NCI-H146 treated with DMSO at 0.1 percent for 48 hours (cell line): Measurements from ENCODE around the gene RASL10B.
"Not testable (repeated sequence)": the region's sequence is repeated elsewhere in the genome, so short reads cannot be mapped to it uniquely, and the experiment has no call there.

ENCODE experiments used
- DNase-seq: peaks from one replicate; lab custom pipeline; 2025; ENCODE audit not compliant: unreplicated experiment; lab: John Stamatoyannopoulos, UW

The RASL10B gene

DNA sequence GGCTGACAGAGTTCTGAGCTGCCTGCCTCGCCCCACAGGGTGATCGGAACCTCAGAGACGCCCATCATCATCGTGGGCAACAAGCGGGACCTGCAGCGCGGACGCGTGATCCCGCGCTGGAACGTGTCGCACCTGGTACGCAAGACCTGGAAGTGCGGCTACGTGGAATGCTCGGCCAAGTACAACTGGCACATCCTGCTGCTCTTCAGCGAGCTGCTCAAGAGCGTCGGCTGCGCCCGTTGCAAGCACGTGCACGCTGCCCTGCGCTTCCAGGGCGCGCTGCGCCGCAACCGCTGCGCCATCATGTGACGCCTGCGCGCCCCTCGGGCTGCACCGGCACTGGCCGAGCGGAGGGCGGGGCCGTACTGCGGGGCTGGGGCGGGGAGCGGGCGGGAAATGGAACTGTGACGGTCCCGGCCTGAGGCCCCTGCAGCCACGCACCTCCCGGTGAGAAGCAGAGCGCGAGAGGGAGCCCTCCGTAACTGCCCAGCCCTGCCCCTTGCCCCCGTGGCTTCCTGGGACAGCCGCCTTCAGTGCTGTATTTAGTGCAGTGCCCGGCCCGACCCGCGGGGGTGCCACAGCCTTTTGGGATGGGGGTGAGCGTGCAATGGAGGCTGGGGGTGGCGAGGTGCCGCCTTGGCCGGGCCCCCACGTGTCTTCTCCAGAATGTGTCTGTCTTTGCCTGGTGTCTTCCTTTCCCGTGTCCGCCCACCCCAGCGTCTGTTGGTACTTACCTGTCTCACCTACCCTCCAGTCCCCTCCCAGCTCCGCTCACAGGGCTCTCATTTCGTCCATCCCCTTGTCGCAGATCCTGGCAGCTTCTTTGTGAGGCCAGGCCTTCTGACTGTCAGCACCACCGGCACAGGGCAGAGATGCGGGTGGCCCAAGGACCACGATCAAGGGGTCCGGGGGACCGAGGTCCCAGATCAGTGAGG is 9.8 kb downstream of the RASL10B start:
- DNase-seq = no peak

DNA sequence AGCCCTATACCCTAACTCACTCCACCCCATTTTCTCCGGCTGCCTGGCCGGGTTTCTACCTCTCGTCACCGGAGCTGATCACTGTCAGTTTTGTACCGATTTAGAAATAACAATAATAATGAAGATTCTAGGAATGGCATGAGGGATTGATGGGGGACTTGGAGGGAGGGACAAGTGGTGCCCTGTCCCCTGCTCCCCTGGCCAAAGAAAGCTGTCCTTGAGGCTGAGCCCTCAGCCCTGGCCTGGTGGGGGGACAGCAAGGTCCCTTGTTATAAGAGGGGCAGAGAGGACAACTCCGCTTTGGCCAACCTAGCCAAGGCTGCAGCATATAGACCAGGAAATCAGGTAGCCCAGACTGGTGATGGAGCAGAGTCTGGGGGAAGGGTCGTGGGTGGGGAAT is 11.1 kb downstream of the RASL10B start:
- DNase-seq = no peak

GRCh38 chr17:35742896-35743477 is 11.5 kb downstream of the RASL10B start:
- no peak for DNase-seq

- no peak for DNase-seq
Observed at GRCh38 chr17:35743626-35744328, 12.3 kb downstream of the RASL10B start.

- DNase-seq = no peak
Observed at GRCh38 chr17:35744830-35745229, 13.4 kb downstream of the RASL10B start.

DNA sequence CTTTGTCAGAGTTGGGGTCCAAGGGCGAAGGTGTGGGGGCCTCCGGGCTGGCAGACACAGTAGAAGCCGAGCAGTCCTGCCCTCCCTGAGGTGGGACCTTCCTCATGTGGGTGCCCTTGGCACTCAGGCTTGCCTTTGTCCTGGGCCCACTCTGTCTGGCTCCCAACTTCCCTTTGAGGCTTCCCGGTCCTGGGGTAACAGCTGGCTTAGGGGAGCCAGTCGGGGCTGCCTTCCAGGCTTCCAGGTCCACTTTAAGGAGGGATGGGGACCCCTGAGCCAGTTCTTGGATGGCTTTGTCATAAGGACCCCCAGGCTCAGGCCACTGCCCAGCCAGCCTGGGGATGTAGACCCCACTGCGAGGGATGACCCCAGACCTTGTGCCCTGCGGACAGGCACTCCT is 13.8 kb downstream of the RASL10B start:
- no peak for DNase-seq

GRCh38 chr17:35745749-35746320 is 14.4 kb downstream of the RASL10B start:
- DNase-seq = no peak

DNA sequence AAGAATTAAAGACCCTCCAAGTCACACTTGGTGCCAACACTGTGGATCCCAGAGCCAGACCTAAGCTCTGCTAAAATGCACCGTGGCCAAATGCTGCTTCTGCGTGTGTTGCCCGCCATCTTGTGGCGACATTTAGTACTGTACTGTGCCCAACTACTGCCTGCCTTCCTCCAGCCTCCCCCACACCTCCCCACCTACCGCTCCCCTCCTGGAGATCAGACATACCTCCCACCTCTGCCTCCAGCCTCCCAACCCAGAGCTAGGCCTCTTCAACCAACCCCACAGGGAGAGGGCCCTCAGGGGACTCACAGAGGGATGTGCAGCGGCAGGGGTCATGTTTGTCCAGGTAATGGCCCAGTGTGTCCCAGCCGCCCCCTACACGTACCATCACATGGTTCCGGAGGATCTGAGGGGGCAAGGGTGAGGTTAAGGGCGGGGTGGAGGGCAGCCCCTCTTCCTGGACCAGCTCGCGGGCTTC is 16.1 kb downstream of the RASL10B start:
- peak; percentile 56 for DNase-seq

DNA sequence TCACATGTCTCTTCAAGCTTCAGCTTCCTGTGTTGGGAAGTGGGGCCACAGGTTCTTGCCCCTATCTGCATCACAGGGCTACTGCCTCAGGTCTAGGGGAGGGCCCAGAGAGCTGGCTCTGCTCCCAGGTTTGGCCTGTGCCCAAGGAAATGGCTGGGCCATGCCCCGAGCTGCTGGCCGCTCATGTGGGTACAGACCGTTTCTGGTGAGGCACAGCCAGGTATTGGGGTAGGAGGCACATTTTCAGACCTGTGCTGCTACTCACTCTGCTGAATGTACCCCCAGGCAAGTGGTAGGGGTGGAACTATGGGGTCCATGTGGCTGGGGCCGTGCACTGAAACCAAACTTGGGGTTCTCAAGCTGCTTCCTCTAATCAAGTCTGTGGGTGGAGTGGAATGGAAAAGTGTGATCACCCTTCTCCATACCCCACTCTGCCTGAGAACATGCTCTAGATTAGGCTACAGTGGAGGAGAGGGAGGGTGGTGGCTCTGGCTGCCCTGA is 17.0 kb downstream of the RASL10B start:
- DNase-seq = no peak

DNA sequence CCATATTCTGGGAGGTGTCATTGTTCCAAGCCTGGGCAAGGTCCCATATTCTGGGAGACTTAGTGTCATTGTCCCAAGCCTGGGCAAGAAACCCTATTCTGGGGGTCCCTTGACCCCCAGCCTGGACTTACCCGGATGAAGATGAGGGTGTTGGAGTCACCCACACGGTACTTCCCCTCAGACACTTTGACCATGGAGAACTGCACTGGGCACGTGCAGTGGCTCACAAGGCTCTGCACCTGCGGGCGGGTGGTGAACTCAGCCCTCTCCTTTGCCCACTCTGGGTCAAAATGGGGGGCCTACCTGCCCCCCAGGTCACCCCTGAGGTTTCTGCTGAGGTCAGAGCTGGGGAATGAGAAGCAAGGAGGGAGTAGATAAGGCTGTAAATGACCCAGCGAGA is 17.5 kb downstream of the RASL10B start:
- no peak for DNase-seq

- no peak for DNase-seq
Observed at GRCh38 chr17:35749560-35750412, 18.3 kb downstream of the RASL10B start.

DNA sequence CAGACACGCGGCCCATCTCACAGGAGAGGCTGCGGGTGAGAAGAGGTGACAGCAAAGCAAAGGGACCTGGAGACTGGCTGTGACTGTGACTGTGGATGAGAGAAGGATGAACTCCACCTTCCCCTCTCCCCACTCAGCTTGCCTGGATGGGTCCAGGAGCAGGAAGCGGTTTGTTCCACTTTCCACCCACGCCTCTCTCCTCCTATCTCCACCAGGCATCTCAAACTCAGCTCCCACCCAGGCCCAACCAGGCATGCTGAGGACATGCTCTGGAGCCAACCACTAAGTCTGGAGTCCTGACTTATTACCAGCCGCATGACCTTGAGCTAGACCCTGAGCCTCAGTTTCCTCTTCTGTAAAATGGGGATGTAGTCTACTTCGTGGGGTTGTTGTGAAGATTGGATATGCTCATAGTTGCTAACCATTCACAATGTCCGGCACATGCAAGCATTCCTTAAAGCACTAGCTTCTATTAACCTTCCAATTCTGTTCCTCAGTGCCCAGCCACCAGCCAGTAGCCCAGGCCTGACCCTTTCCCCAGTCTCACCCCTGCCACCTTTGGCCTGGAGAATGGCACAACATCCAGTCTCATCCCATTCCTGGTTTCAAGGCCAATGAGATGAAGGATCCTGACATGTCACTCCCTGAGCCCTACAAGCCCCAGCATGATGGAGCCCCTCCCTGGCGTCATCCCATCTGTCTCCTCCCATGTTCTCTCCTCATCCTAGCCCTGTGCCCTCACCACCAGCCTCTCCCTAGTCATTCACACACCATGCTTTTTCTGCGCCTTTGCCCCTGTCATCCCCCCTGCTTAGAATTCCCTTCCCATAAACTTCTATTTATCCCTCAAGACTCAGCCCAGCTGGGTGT is 19.3 kb downstream of the RASL10B start:
- no peak for DNase-seq

DNA sequence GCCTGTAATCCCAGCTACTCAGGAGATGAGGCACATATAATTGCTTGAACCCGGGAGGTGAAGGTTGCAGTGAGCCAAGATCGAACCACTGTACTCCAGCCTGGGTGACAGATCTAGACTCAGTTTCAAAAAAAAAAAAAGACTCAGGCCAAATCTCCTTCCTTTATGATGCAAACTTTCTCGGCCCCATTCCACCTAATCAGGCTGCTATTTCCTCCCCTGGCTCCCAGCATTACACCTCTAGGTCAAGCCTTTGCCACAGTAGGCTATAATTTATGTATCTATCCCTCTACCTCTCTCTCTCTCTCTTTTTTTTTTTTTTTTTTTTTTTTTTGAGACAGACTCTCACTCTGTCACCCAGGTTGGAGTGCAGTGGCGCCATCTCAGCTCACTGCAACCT is 20.1 kb downstream of the RASL10B start:
- DNase-seq = not testable (repeated sequence)

DNA sequence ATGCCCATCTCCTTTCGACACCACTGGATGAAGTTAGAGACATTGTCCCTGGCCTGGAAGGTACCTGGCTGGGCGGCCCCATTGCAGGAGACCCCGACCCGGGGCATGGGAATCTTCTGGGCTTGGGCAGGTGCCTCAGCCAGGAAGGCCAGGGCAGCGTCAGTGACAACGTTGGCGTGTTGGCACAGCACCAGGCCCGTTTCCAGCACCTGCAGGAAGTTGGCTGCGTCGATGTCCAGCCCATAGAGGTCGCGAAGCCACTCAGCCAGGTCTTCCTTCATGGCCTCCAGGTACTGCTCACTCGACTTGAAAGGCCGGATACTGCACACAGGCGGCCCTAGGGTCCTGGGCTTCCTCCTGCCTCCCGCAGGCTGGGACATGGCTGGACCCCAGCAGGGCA is 21.0 kb downstream of the RASL10B start:
- no peak for DNase-seq

DNA sequence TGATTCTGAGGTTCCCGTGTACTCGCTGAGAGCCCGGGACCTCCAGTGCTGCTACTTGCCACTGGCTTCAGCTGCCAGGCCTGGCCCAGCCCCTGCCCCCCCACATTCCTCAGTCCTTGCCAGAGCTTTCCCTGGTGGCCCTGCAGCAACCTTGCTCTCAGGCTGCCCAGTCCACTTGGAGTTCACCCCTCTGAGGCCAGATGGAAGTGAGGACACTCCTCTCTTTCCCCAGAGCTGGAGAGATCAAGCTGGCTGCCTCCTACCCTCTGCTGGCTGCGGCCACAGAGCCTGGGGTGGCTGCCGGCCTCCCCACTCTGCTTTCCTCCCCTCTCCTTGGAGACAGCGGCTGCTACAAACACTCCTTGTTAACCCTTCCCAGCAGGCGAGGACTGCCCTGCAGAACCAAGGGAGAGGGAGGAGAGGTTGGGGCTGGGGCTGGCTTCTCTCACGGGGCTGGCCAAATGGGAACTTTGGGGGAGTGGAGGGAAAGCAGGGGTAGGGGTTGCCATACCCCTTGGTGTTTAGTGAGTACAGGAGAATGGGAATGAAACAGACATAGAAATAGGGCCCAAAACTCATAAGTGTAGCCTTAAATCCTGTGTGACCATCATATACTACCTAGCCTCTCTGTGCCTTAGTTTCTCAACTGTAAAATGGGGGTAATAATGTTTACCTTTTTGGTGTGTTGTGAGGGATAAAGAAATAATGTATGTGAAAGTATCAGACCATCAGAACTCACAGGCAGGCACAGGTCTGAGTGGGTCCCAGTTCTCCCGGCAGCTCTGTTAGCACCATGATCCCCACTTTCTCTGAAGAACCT is 21.7 kb downstream of the RASL10B start, which contains the start of gene GAS2L2:
TSS of gene GAS2L2 (minus strand) at position 295 of the 820 bp plus-strand sequence. CDS start 389 bp downstream, outside the sequence.
- no peak for DNase-seq

DNA sequence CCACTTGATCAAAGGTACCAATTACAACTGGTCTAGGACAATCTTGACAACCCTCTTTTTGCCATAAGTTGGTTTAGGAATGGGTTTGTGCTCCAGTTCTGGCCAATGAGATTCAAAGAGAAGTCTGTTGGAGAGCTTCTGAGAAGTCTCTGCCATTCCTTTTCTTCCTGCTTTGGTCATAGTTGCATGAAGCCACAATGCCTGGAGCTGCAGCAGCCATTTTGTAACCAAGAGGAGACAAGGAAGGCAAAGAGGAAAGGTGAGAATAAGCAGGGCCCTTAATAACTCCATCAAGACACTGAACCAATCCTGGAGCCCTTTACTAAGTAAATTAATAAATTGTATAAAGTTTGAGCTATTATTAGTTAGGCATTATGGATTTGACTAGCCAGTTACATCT is 25.8 kb downstream of the RASL10B start:
- no peak for DNase-seq

- no peak for DNase-seq
Observed at GRCh38 chr17:35760587-35760986, 29.1 kb downstream of the RASL10B start, which contains the start of gene C17orf50. TSS of gene C17orf50 (plus strand) at chr17:35760887. CDS start at chr17:35760942, 55 bp downstream.

GRCh38 chr17:35761601-35762000 is 30.2 kb downstream of the RASL10B start:
- no peak for DNase-seq
